Motor neuron (in vitro differentiated cells): ENCODE results near the gene MAN2A1. TPM values are rescaled to one million over a fixed set of nuclear protein-coding genes. Genes with fewer than 3 reads are reported as not detected.
A peak's percentile ranks its signal among the peaks of the same experiment; 100 is the strongest.

ENCODE experiments used
- ATAC-seq, 8 experiments: fragments of 200-7000 bp; cut with Tn5 transposase; replicated peaks in 6 of 8; 2 replicates each; pipeline ENCODE4 v1.8.0; 2021; ENCODE audit warnings: mild to moderate bottlenecking in 8 of 8, moderate library complexity in 8 of 8
- H3K27ac ChIP-seq, 2 donors: fragments of 250-450 bp; sonication (Bioruptor Pico); 2 replicates each; pipeline ENCODE4 v1.9.0; 2021; ENCODE audit warnings: antibody characterized with exemption in 2 of 2, mild to moderate bottlenecking in 2 of 2, moderate library complexity in 1 of 2
- H3K4me1 ChIP-seq, 2 donors: fragments of 250-450 bp; sonication (Bioruptor Pico); replicated peaks in 1 of 2; 2 replicates each; pipeline ENCODE4 v1.6.1; 2021; ENCODE audit warnings: antibody characterized with exemption in 2 of 2, mild to moderate bottlenecking in 2 of 2, moderate library complexity in 1 of 2
- H3K4me3 ChIP-seq, 5 donors: fragments of 250-450 bp; sonication (Bioruptor Pico); 2 replicates each; pipeline ENCODE4 v1.9.0; 2021; ENCODE audit warnings: antibody characterized with exemption in 5 of 5, mild to moderate bottlenecking in 5 of 5, moderate library complexity in 4 of 5
- WGBS, 10 experiments: fragments of 450-650 bp; shearing (Covaris generic); methylation state at CpG; one replicate each; pipeline ENCODE4 v1.0.0; 2022; 5-methylcytosine and 5-hydroxymethylcytosine counted together
- in situ Hi-C, 9 experiments: fragments of 400-800 bp; cut with MboI; loops; one replicate each; pipeline ENCODE4 v1.15.0; 2021; ENCODE audit warnings: low sequenced_read_pairs in 9 of 9, low pct_unique_long_range_greater_than_20kb in 2 of 9; ENCODE audit not compliant: unreplicated experiment in 9 of 9
- total RNA-seq, 8 experiments: library from RNA; unstranded; fragments of 300-600 nt; gene quantifications; 2 replicates each; pipeline versions ENCODE4 v1.2.3 to v1.2.4, GENCODE V29; 2022

The MAN2A1 gene
- total RNA-seq, 8 experiments from 2014 or later, result 9.1 to 59.7 (median 15.5) TPM

DNA sequence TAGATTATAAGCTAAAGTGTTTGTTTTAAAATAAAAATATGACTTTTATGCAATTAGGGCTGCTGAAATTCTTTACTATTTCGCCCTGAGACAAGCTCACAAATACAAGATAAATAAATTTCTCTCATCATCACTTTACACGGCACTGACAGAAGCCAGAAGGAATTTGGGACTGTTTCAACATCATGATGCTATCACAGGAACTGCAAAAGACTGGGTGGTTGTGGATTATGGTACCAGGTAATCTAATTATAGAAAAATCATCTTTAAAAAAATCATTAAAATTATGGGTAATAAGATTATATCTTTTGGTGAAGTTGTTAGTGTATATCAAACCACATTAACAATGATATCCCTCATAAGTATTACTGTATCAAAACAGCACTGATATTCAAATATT is 95.0 kb downstream of the MAN2A1 start:
- ATAC-seq, result no peak
- WGBS, 10 experiments, result 62 to 100% (median 100%) methylated on average over 1 to 2 of the region's 2 CpGs; no CpG with 5 or more reads in 1 of the 10 experiments
- no peak overlapping the region for H3K27ac ChIP-seq
- H3K4me3 ChIP-seq, result no peak overlapping the region
- in situ Hi-C loops, result no loop called here
- no peaks in the 10 kb centered on the region for H3K4me1 ChIP-seq

DNA sequence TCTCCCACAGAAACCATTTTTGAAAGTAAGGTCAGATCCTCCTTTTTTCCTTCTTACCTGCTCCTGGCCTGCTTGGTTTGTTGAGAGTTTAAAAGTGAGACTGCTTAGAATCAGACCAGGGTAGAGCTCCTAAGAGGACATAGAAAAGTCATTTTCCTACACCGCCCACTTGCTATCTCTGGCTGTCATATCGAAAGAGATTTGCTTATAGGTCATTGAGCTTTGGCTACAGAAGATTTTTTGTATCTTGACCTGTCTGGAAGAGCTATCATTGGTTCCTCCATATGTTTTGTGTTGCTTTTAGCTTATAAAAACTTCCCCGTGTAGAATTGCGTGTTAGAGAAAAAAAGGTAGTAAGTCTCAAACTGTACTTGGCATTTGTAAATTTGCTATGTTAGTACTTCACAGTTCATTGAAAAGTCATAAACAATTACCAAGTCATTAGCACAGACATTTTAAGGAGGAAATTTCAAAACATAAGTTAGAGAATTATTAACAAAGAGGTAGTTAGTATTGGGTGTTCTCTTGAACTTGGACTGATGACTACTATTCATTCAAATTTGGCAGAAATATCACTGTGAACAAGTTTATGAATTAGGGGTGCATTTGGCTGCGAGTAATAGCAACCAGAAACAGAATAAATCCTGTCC is 96.6 kb downstream of the MAN2A1 start:
- Histone ChIP-seq H3K4me1 (no peaks in the 10 kb centered on the region), H3K27ac (no peak overlapping the region), H3K4me3 (no peak overlapping the region)
- in situ Hi-C loops, result no loop called here
- 85 to 100% (median 97%) methylated on average over 1 to 5 of the region's 5 CpGs for WGBS, 10 experiments
- no peak for ATAC-seq

DNA sequence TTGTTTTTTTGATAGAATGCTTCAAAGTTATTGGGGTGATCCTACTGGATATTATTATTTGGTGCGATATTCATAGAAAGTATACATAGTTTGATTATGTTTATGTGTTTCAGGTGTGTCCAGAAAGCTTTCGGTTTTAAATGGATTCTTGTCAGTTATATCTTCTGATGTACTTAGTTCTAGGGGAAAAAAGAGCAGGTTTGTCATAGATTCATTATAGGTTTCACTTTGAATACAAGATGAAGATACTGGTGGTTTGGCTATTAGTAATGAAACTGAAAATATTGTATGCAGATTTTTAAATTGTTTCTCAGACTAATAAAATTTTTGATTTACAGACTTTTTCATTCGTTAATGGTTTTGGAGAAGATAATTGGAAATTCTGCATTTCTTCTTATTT is 98.9 kb downstream of the MAN2A1 start:
- Histone ChIP-seq H3K4me1 (no peaks in the 10 kb centered on the region), H3K27ac (no peak overlapping the region), H3K4me3 (no peak overlapping the region)
- WGBS, 10 experiments, result 84 to 100% (median 93%) methylated on average over 2 to 3 of the region's 3 CpGs
- in situ Hi-C loops, result no loop called here
- ATAC-seq, result no peak

DNA sequence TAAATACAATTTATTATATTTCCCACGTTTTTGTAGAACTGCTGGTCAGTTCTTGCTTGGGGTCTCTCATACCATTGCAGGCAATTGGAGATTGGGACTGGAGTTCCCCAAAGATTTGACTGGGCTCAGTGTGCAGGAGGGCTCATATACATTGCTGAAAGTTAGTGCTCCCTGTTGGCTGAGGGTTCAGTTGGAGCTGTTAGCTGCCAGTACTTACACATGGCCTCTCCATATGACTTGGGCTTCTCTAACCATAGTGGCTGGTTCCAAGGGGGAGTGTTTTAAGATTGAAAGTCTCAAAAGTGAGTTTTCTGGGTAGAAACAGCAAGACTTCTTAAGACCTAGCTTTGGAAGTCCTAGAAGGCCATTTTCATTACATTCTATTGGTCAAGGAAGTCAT is 102.9 kb downstream of the MAN2A1 start:
- ATAC-seq, result no peak
- Histone ChIP-seq H3K27ac (no peak overlapping the region), H3K4me1 (no peaks in the 10 kb centered on the region), H3K4me3 (no peak overlapping the region)
- in situ Hi-C loops, result no loop called here
- WGBS, 10 experiments, result 86 to 100% (median 100%) methylated on average over 1 of the region's 1 CpG; no CpG with 5 or more reads in 4 of the 10 experiments

DNA sequence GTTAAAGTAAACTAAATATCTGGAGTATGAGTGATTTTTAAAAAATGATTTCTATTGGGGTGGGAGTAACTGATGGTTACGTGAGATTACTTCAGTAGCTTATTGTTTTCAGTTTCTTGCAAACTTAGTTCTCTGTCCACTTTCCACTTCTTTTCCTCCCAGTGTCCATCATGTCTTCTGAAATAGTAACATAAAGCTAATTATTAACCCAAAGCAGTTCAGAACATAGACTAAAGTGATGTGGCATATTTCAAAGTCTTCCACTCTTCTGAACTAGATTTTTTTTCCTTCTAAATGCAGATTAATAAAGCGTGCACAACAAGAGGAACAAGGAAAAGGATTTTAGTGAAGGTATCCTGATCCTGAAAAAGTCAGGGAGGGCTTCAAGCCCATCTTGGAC is 114.1 kb downstream of the MAN2A1 start:
- in situ Hi-C loops, result no loop called here
- ATAC-seq, result no peak
- Histone ChIP-seq H3K4me1 (no peaks in the 10 kb centered on the region), H3K27ac (no peak overlapping the region), H3K4me3 (no peak overlapping the region)
- WGBS, 10 experiments, result 40 to 100% (median 94%) methylated on average over 1 to 2 of the region's 2 CpGs; no CpG with 5 or more reads in 1 of the 10 experiments

DNA sequence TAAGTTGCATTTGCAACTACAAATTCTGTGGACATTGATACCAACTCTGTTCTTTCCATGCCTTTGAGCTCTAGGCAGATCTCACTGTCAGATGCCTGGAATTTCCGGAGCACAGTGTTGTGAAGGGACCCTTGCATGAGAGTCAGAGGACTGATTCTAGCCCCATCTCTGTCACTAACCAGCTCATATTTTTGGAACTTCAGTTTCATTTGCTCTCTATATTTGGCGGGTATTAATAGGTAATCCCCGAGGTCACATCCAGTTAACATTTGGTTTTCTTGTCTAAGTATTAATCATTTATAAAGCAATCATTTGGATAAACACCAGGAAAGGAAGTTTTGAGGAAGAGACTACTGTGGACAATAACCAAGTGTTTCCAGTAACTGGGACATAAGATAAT is 115.7 kb downstream of the MAN2A1 start:
- no peak overlapping the region for H3K27ac ChIP-seq
- no peaks in the 10 kb centered on the region for H3K4me1 ChIP-seq
- in situ Hi-C loops, result no loop called here
- ATAC-seq, result no peak
- 55 to 100% (median 67%) methylated on average over 1 to 3 of the region's 3 CpGs; no CpG with 5 or more reads in 1 of the 10 experiments for WGBS, 10 experiments
- H3K4me3 ChIP-seq, result no peak overlapping the region

DNA sequence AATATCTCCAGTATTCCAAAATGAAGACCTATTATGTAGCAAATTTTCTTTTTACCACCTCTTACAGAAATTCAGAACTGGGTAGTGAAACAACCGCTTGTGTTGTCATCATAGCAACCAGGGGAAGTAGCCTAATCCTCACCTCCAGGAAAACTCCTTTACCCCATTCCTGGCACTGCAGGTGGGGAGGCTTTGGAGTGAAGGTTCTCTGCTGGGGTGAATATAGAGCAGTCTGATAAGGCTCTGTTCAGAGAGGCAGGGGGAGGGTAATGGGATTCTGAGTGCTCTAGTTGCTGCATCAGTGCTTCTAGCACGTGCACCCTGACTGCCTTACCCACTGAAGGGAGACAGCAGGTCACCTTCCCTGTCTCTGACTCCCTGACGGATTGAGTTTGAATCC is 116.2 kb downstream of the MAN2A1 start:
- ATAC-seq, result peak in 5 of 8 experiments; percentile 66 to 89 (median 81)
- H3K4me3 ChIP-seq, result no peak overlapping the region
- H3K4me1 ChIP-seq, result no peaks in the 10 kb centered on the region
- in situ Hi-C loops, result no loop called here
- 38 to 80% (median 69%) methylated on average over 1 to 3 of the region's 3 CpGs; no CpG with 5 or more reads in 1 of the 10 experiments for WGBS, 10 experiments
- no peak overlapping the region for H3K27ac ChIP-seq

DNA sequence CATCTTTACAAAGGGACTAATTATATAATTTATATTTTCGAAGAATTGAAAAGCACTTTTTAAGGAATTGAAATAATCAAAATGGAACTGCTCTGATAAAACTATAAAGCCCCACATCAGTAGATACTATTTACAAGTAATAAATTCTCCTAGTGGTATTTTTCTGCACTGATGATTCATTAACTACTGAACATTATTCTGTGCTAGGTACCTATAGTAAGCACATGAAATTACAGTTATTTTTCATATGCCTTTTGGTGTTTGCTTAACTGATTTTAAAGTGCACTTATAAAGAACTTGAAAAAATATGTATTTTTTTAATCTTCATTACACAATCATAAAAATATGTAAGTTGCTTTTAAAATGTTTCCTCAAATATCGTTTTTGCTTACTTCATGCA is 123.0 kb downstream of the MAN2A1 start:
- H3K27ac ChIP-seq, result no peak overlapping the region
- ATAC-seq, result no peak
- no peak overlapping the region for H3K4me3 ChIP-seq
- WGBS, 10 experiments, result 67 to 100% (median 98%) methylated on average over 1 to 2 of the region's 2 CpGs
- in situ Hi-C loops, result no loop called here
- no peaks in the 10 kb centered on the region for H3K4me1 ChIP-seq

DNA sequence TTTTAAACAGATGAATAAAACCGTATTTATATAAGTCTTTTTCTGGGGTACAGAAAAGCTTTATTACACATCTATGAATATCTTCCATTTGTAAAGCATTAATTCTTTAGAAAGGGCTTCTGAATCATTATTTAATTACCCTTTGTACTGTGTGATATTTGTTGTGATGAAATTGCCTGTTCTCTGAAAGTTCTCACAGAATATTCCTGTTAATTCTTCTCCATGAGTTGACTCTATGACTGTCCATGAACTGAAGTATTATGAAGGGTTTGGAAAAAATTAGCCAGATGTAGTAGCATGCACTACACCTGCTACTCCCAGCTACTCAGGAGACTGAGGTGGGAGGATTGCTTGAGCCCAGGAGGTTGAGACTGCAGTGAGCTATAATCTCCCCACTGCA is 127.0 kb downstream of the MAN2A1 start:
- WGBS, 10 experiments, result 93 to 100% (median 100%) methylated on average over 1 of the region's 1 CpG; no CpG with 5 or more reads in 4 of the 10 experiments
- Histone ChIP-seq H3K4me3 (no peak overlapping the region), H3K27ac (no peak overlapping the region), H3K4me1 (no peaks in the 10 kb centered on the region)
- ATAC-seq, result no peak
- in situ Hi-C loops, result no loop called here

DNA sequence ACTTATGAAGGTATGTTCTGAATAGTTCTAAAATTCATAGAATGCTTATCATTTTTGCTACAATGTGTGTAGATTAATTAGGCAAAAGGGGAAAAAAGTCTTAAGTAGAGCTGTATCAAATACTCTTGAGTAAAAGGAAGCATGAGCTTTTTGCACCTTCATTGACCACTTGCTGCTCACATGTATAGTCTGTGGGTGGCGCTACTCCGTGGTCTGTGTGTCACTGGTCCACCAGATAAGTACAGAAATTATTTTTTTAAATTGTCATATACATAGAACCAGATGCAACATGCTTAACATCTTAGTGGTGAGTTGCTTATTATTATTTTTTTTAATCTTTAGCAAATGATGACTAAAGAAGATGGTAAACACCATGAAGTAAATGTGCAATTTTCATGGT is 130.2 kb downstream of the MAN2A1 start:
- ATAC-seq, result no peak
- Histone ChIP-seq H3K27ac (no peak overlapping the region), H3K4me3 (no peak overlapping the region), H3K4me1 (no peaks in the 10 kb centered on the region)
- in situ Hi-C loops, result no loop called here
- WGBS, 10 experiments, result 0 to 94% (median 57%) methylated on average over 1 to 2 of the region's 2 CpGs; no CpG with 5 or more reads in 1 of the 10 experiments

DNA sequence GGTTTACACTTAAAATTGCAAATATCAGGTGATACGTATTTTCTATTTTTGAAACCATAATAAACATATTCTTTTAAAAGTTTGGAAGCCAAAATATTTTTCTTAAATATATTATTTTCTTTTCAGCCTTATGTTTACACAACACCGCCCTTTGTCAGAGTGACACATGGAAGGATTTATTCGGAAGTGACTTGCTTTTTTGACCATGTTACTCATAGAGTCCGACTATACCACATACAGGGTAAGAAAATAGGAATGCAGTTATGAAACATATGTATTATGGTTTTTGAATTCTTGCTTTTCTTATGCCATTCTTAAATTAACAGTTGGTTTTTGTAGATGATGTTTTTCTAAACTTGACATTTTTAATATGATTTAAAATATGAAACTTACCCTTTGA is 133.9 kb downstream of the MAN2A1 start:
- 82 to 100% (median 95%) methylated on average over 3 to 4 of the region's 4 CpGs for WGBS, 10 experiments
- ATAC-seq, result peak in 1 of 8 experiments; percentile 29
- in situ Hi-C loops, result no loop called here

DNA sequence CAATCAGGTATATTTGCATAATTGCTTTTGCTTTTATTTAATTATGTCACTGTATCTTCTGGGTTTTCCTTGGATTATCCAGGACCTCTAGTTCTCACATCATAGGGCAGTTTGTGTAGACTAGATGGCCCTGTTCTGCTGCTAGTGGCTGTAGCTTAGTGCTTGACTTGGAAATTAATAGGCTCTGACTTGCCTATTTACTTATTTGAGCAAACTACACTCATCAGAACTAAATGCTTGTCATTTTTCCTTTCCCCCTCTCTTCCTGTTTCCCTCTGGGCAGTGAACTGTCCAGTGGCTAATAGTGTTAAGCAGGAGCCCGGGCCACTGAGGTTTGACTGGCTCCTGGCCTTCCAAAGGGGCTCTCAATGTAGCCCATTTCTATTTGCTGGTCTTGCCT is 135.7 kb downstream of the MAN2A1 start:
- in situ Hi-C loops, result no loop called here
- ATAC-seq, result no peak
- Histone ChIP-seq H3K27ac (no peak overlapping the region), H3K4me3 (no peak overlapping the region), H3K4me1 (no peaks in the 10 kb centered on the region)
- WGBS, 10 experiments, result 92 to 100% (median 100%) methylated on average over 1 of the region's 1 CpG; no CpG with 5 or more reads in 2 of the 10 experiments

More for the DNA sequence above, 133.9 kb downstream of the MAN2A1 start:
- no peaks in the 10 kb centered on the region for H3K4me1 ChIP-seq
- no peak overlapping the region for H3K4me3 ChIP-seq
- H3K27ac ChIP-seq, result no peak overlapping the region

DNA sequence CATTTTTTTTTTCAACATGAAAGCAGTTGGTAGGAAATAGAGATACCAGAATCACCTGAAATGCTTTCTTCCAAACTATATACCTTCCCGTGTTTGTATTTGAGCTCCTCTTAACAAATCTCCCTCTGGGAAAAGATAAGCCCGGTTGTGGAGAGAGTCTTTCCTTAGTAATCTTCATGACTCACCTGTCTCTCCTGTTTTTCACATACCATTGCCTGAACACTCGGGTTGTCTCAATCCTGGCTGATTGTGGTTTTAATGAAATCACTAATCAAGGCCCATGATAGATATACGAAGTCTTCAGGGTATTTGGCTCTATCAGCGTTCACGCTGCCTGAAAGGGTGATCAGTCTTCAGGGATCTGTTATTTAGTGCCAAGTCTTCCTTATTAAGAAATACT is 136.7 kb downstream of the MAN2A1 start:
- in situ Hi-C loops, result no loop called here
- H3K27ac ChIP-seq, result no peak overlapping the region
- WGBS, 10 experiments, result 53 to 100% (median 81%) methylated on average over 1 to 6 of the region's 6 CpGs; no CpG with 5 or more reads in 1 of the 10 experiments

DNA sequence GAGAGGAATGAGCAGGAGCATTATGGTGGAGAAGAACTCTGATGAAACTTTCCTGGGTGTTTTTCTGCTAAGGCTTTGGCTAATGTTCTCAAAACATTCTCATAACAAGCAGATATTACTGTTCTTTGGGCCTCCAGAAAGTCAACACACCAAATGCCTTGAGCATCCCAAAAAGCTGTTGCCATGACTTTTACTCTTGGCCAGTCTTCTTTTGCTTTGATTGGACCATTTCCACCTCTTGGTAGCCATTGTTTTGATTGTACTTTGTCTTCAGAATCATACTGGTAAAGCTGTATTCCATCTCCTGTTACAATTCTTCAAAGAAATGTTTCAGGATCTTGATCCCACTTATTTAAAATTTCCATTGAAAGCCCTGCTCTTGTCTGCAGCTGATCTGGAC is 139.6 kb downstream of the MAN2A1 start:
- Histone ChIP-seq H3K4me3 (no peak overlapping the region), H3K27ac (no peak overlapping the region), H3K4me1 (no peaks in the 10 kb centered on the region)
- no peak for ATAC-seq
- in situ Hi-C loops, result no loop called here

More for the DNA sequence above, 136.7 kb downstream of the MAN2A1 start:
- Histone ChIP-seq H3K4me3 (no peak overlapping the region), H3K4me1 (no peaks in the 10 kb centered on the region)
- ATAC-seq, result no peak
